ENCODE data around the gene CNTNAP5. TPM values are rescaled to one million over a fixed set of nuclear protein-coding genes. Genes with fewer than 3 reads are reported as not detected.

Gene CNTNAP5
- total and polyA plus RNA-seq, 2 donors (not counting 1 experiment from before 2014, with no cell fraction given), result not detected

- Histone ChIP-seq H3K27ac (ENCODE audit: low read length in 2 of 2) (no peak overlapping the region), H3K27me3 (replicated peaks in 1 of 4; ENCODE audit: control extremely low read depth in 1 of 4, control insufficient read depth in 3 of 4, insufficient read depth in 4 of 4, low read length in 3 of 4) (no peaks in the 10 kb centered on the region), H3K36me3 (replicated peaks in 1 of 2; ENCODE audit: control extremely low read depth in 1 of 2, control insufficient read depth in 1 of 2, extremely low read depth in 1 of 2, insufficient read depth in 2 of 2, low read length in 1 of 2) (no peaks in the 10 kb centered on the region), H3K9ac (ENCODE audit: low read length) (no peak overlapping the region), H3K79me2 (ENCODE audit: control insufficient read depth, insufficient read depth, low read length) (no peaks in the 10 kb centered on the region), H3K4me2 (replicated peaks; ENCODE audit: low read depth, low read length, poor library complexity, severe bottlenecking) (no peak overlapping the region), H3K4me1 (ENCODE audit: control insufficient read depth in 2 of 2, insufficient read depth in 2 of 2, low read length in 2 of 2) (no peaks in the 10 kb centered on the region), H2AFZ (ENCODE audit: insufficient read depth, low read depth, low read length, poor library complexity, severe bottlenecking) (no peak overlapping the region), H4K20me1 (ENCODE audit: control insufficient read depth, insufficient read depth, low read length, poor library complexity, severe bottlenecking) (no peaks in the 10 kb centered on the region), H3K4me3 (ENCODE audit: control extremely low read depth in 1 of 5, extremely low read depth in 1 of 5, insufficient read depth in 1 of 5, low read depth in 2 of 5, low read length in 4 of 5) (no peak overlapping the region), H3K9me3 (ENCODE audit: control extremely low read depth in 1 of 3, control insufficient read depth in 2 of 3, insufficient read depth in 1 of 3, low read length in 2 of 3) (peaks cover 0 to 3% (median 0%) of the 10 kb centered on the region in 3 donors)
- no peaks in the 10 kb centered on the region for H3K9me3 Mint-ChIP-seq (ENCODE audit: insufficient read depth)
- TF ChIP-seq CTCF (IDR thresholded peaks at IDR 0.05) (no peak), EZH2 (IDR thresholded peaks at IDR 0.05; ENCODE audit: borderline replicate concordance, insufficient read depth, low read depth, low read length, poor library complexity, severe bottlenecking) (no peak)
- no peak for ATAC-seq (ENCODE audit: low read depth)
- H3K27ac Mint-ChIP-seq, result no peak overlapping the region
- POLR2A ChIA-PET, result no interaction called here
- CTCF ChIA-PET, result no interaction called here
- DNase-seq, result no peak
- H3K4me3 Mint-ChIP-seq, result no peak overlapping the region
- H3K27me3 Mint-ChIP-seq, result no peaks in the 10 kb centered on the region
- WGBS (ENCODE audit: insufficient coverage), result 100% methylated on average over 2 of the region's 6 CpGs
- no peaks in the 10 kb centered on the region for H3K4me1 Mint-ChIP-seq
- intact Hi-C loops (cut with micrococcal nuclease), result no loop called here
These were observed 453.7 kb downstream of the CNTNAP5 start for GRCh38 chr2:124478761-124479160.

- no peak for TF ChIP-seq EZH2 (IDR thresholded peaks at IDR 0.05; ENCODE audit: borderline replicate concordance, insufficient read depth, low read depth, low read length, poor library complexity, severe bottlenecking)
- no peak for TF ChIP-seq CTCF (IDR thresholded peaks at IDR 0.05)
- Mint-ChIP-seq H3K27ac (no peak overlapping the region), H3K4me3 (no peak overlapping the region), H3K27me3 (no peaks in the 10 kb centered on the region), H3K4me1 (no peaks in the 10 kb centered on the region), H3K9me3 (ENCODE audit: insufficient read depth) (no peaks in the 10 kb centered on the region)
- WGBS (ENCODE audit: insufficient coverage), result 82% methylated on average over 3 of the region's 4 CpGs
- Histone ChIP-seq H3K4me1 (ENCODE audit: control insufficient read depth in 2 of 2, insufficient read depth in 2 of 2, low read length in 2 of 2) (no peaks in the 10 kb centered on the region), H2AFZ (ENCODE audit: insufficient read depth, low read depth, low read length, poor library complexity, severe bottlenecking) (no peak overlapping the region), H3K36me3 (replicated peaks in 1 of 2; ENCODE audit: control extremely low read depth in 1 of 2, control insufficient read depth in 1 of 2, extremely low read depth in 1 of 2, insufficient read depth in 2 of 2, low read length in 1 of 2) (no peaks in the 10 kb centered on the region), H3K27me3 (replicated peaks in 1 of 4; ENCODE audit: control extremely low read depth in 1 of 4, control insufficient read depth in 3 of 4, insufficient read depth in 4 of 4, low read length in 3 of 4) (no peaks in the 10 kb centered on the region), H3K4me3 (ENCODE audit: control extremely low read depth in 1 of 5, extremely low read depth in 1 of 5, insufficient read depth in 1 of 5, low read depth in 2 of 5, low read length in 4 of 5) (no peak overlapping the region), H3K79me2 (ENCODE audit: control insufficient read depth, insufficient read depth, low read length) (no peaks in the 10 kb centered on the region), H3K4me2 (replicated peaks; ENCODE audit: low read depth, low read length, poor library complexity, severe bottlenecking) (no peak overlapping the region), H3K9me3 (ENCODE audit: control extremely low read depth in 1 of 3, control insufficient read depth in 2 of 3, insufficient read depth in 1 of 3, low read length in 2 of 3) (peaks cover 0 to 3% (median 0%) of the 10 kb centered on the region in 3 donors), H4K20me1 (ENCODE audit: control insufficient read depth, insufficient read depth, low read length, poor library complexity, severe bottlenecking) (no peaks in the 10 kb centered on the region), H3K9ac (ENCODE audit: low read length) (no peak overlapping the region), H3K27ac (ENCODE audit: low read length in 2 of 2) (no peak overlapping the region)
- DNase-seq, result no peak
- CTCF ChIA-PET, result no interaction called here
- no peak for ATAC-seq (ENCODE audit: low read depth)
- intact Hi-C loops (cut with micrococcal nuclease), result no loop called here
- POLR2A ChIA-PET, result no interaction called here
These were observed 455.9 kb downstream of the CNTNAP5 start for GRCh38 chr2:124480958-124481357.
